GM12875 (cell line): ENCODE results near the gene NUMA1.

Experiments
- H3K4me3 ChIP-seq: one replicate; pipeline ENCODE4 v1.5.1; 2011; ENCODE audit warnings: low read depth, low read length, control low read depth
- CTCF ChIP-seq: IDR thresholded peaks from 2 replicates; pipeline ENCODE4 v1.5.1; 2011; ENCODE audit warnings: low read depth, mild to moderate bottlenecking, control low read depth, inconsistent platforms, low read length, moderate library complexity, borderline replicate concordance; ENCODE audit not compliant: insufficient read depth

Gene NUMA1

GRCh38 chr11:72042064-72042745 lies 38.1 kb downstream of the NUMA1 start:
- TF ChIP-seq CTCF: no peak
- peak overlapping the region; percentile 56 for H3K4me3 ChIP-seq

- H3K4me3 ChIP-seq: peak overlapping the region; percentile 56
- TF ChIP-seq CTCF: no peak
Measured at GRCh38 chr11:72041364-72042063, 38.8 kb downstream of the NUMA1 start.

- H3K4me3 ChIP-seq: peak overlapping the region; percentile 56
- TF ChIP-seq CTCF: no peak
Measured at GRCh38 chr11:72040491-72041363, 39.6 kb downstream of the NUMA1 start.

- peak overlapping the region; percentile 56 for H3K4me3 ChIP-seq
Measured at GRCh38 chr11:72039856-72040401, 40.4 kb downstream of the NUMA1 start.

GRCh38 chr11:72039031-72039855 lies 41.1 kb downstream of the NUMA1 start:
- H3K4me3 ChIP-seq: peak overlapping the region; percentile 56
- no peak for TF ChIP-seq CTCF

More at GRCh38 chr11:72039856-72040401, 40.4 kb downstream of the NUMA1 start:
- TF ChIP-seq CTCF: no peak

- no peak overlapping the region for H3K4me3 ChIP-seq
Measured at GRCh38 chr11:72038491-72038890, 41.9 kb downstream of the NUMA1 start.

More at GRCh38 chr11:72038491-72038890, 41.9 kb downstream of the NUMA1 start:
- no peak for TF ChIP-seq CTCF
